Calu3 (cell line): ENCODE measurements around the gene ACOX1. TPM values are rescaled to one million over a fixed set of nuclear protein-coding genes. Genes with fewer than 3 reads are reported as not detected.

ENCODE experiments used
- BruUV-seq: library from RNA; stranded (reverse); fragments of 400-500 nt; replicated peaks from 2 replicates; lab custom pipeline; 2021; lab: Mats Ljungman, UMichigan
- CTCF ChIA-PET: fragments of 300-600 bp; sonication (Branson Sonifier 250); formaldehyde crosslinking; loops from one replicate; lab custom pipeline; 2022; ENCODE audit warnings: antibody characterized with exemption; lab: Charles Lee
- DNase-seq: peaks from one replicate; pipeline ENCODE4 v3.0.0; 2022
- H3K27ac Mint-ChIP-seq: one replicate; pipeline ENCODE4 v1.8.0; 2022; ENCODE audit warnings: mixed read lengths; ENCODE audit not compliant: unreplicated experiment
- H3K27me3 Mint-ChIP-seq: one replicate; pipeline ENCODE4 v1.8.0; 2022; ENCODE audit warnings: mixed read lengths; ENCODE audit not compliant: unreplicated experiment
- H3K36me3 Mint-ChIP-seq: one replicate; pipeline ENCODE4 v1.8.0; 2022; ENCODE audit warnings: mild to moderate bottlenecking, moderate library complexity, mixed read lengths; ENCODE audit not compliant: insufficient read depth, unreplicated experiment
- H3K4me1 Mint-ChIP-seq: one replicate; pipeline ENCODE4 v1.8.0; 2022; ENCODE audit warnings: mild to moderate bottlenecking, low read depth, mixed read lengths; ENCODE audit not compliant: unreplicated experiment
- H3K4me3 Mint-ChIP-seq: one replicate; pipeline ENCODE4 v1.8.0; 2022; ENCODE audit warnings: mild to moderate bottlenecking, low read depth, moderate library complexity, mixed read lengths; ENCODE audit not compliant: unreplicated experiment
- H3K9me3 Mint-ChIP-seq: one replicate; pipeline ENCODE4 v1.8.0; 2022; ENCODE audit warnings: low read depth, mixed read lengths; ENCODE audit not compliant: unreplicated experiment
- intact Hi-C: fragments of 100-400 bp; cut with micrococcal nuclease; formaldehyde crosslinking; loops from one replicate; pipeline ENCODE4 v1.10.0; 2022; ENCODE audit not compliant: unreplicated experiment
- total RNA-seq: library from RNA; stranded (reverse); gene quantifications from 2 replicates; pipeline ENCODE4 v1.2.3, GENCODE V29; 2022
- TF ChIP-seq, protein P1 (sequence below): fragments of 200-600 bp; IDR thresholded peaks from one replicate; pipeline ENCODE4 v1.8.0; 2022; ENCODE audit warnings: antibody characterized with exemption; ENCODE audit not compliant: unreplicated experiment

Gene ACOX1
- total RNA-seq, 1 experiment from 2014 or later = 53.1 TPM

DNA sequence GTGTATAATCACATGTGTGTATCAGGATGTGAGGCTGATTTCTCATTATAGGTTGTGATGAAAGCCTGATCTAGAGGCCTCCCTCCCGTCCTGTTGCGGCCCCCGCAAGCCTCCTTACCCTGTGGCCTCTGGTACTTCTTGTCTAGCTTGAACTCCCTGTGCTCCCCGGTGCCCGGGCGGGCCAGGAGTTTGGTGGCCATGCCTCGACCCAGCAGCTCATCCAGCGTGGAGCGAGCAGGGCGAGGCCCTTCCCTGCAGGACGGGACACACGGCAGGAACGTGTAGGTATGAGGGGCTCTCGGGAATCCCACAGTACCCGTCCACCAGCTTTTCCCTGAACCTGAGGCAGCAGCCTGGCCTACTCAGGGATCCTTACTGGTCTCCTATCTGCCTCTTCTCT is 53.1 kb downstream of the ACOX1 start:
- Mint-ChIP-seq H3K4me1 (no peaks in the 10 kb centered on the region), H3K9me3 (no peaks in the 10 kb centered on the region), H3K4me3 (no peak overlapping the region), H3K36me3 (no peaks in the 10 kb centered on the region), H3K27ac (no peak overlapping the region), H3K27me3 (no peaks in the 10 kb centered on the region)
- TF ChIP-seq, protein P1, sequence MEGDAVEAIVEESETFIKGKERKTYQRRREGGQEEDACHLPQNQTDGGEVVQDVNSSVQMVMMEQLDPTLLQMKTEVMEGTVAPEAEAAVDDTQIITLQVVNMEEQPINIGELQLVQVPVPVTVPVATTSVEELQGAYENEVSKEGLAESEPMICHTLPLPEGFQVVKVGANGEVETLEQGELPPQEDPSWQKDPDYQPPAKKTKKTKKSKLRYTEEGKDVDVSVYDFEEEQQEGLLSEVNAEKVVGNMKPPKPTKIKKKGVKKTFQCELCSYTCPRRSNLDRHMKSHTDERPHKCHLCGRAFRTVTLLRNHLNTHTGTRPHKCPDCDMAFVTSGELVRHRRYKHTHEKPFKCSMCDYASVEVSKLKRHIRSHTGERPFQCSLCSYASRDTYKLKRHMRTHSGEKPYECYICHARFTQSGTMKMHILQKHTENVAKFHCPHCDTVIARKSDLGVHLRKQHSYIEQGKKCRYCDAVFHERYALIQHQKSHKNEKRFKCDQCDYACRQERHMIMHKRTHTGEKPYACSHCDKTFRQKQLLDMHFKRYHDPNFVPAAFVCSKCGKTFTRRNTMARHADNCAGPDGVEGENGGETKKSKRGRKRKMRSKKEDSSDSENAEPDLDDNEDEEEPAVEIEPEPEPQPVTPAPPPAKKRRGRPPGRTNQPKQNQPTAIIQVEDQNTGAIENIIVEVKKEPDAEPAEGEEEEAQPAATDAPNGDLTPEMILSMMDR = no peak
- no peak for DNase-seq
- intact Hi-C loops = no loop called here
- no TSS peak for BruUV-seq
- CTCF ChIA-PET = no interaction called here

DNA sequence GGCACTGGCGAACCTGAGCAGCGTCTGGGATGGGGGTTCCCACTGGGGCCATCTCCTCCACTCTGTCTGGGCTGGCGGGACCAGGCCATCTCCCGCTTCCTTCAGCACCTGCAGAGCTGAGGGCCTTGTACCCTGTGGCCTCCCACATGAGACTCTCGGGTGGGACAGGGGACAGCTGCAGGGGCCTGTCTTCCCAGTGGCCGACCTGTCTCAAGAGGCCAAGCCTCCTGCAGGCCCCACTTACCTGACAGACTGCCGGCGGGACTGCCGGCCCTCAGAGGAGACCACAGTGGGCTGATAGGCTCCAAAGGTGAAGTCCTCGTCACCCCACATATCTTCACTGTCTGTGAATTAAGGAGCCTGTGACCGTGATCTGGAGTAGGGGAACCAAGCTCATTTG is 53.9 kb downstream of the ACOX1 start:
- Mint-ChIP-seq H3K9me3 (no peaks in the 10 kb centered on the region), H3K27ac (no peak overlapping the region), H3K36me3 (no peaks in the 10 kb centered on the region), H3K4me1 (no peaks in the 10 kb centered on the region), H3K27me3 (no peaks in the 10 kb centered on the region), H3K4me3 (no peak overlapping the region)
- BruUV-seq = no TSS peak
- TF ChIP-seq, protein P1 = no peak
- intact Hi-C loops = no loop called here
- DNase-seq = no peak
- CTCF ChIA-PET = no interaction called here

DNA sequence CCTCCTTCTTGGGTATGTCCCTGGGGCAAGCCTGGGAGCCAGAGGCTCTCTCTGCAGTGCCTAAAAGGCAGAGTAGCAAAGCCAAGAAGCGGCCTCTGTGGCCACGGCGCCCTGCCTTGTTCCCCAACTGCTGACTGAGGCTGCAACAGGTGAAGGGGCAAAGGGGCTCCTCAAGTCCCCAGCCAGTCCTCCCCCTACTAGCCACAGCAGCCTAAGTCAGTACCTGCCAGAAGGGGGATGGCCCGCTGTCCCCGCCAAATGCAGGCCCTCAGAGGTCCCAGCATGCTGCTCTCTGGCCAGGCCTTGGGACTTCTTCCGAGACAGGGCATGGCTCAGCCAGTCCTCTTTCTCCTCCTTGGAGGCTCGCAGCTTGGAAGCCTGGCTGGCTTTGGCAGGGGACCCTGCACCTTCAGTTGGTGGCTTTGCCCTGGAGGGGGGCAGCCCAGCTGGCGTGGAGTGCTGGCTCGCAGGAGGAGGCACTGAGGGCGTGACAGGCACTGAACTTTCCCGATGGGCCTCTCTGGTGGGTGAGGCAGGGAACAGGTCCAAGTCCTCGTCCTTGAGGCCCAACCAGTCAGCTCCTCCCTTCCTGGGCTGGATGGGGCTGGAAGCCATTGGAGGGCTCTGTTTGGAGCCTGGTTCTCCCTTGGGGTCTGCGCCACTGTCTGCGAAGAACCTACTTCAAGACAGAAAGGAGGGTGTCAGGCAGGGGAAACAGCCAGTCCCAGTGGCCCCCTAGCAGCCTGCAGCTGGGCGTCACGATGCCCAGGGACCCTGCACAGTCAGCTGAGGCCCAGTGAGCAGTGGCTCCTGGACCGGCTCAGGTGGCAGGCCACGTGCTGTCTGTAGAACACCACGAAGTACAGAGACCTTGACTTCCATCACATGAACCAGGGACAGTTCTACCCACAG is 55.7 kb downstream of the ACOX1 start:
- no peak overlapping the region for H3K4me3 Mint-ChIP-seq
- H3K27me3 Mint-ChIP-seq = no peaks in the 10 kb centered on the region
- no peak overlapping the region for H3K27ac Mint-ChIP-seq
- DNase-seq = no peak
- intact Hi-C loops = no loop called here
- TF ChIP-seq, protein P1 = no peak
- H3K9me3 Mint-ChIP-seq = no peaks in the 10 kb centered on the region
- no peaks in the 10 kb centered on the region for H3K36me3 Mint-ChIP-seq
- no peaks in the 10 kb centered on the region for H3K4me1 Mint-ChIP-seq
- no TSS peak for BruUV-seq
- CTCF ChIA-PET = no interaction called here

DNA sequence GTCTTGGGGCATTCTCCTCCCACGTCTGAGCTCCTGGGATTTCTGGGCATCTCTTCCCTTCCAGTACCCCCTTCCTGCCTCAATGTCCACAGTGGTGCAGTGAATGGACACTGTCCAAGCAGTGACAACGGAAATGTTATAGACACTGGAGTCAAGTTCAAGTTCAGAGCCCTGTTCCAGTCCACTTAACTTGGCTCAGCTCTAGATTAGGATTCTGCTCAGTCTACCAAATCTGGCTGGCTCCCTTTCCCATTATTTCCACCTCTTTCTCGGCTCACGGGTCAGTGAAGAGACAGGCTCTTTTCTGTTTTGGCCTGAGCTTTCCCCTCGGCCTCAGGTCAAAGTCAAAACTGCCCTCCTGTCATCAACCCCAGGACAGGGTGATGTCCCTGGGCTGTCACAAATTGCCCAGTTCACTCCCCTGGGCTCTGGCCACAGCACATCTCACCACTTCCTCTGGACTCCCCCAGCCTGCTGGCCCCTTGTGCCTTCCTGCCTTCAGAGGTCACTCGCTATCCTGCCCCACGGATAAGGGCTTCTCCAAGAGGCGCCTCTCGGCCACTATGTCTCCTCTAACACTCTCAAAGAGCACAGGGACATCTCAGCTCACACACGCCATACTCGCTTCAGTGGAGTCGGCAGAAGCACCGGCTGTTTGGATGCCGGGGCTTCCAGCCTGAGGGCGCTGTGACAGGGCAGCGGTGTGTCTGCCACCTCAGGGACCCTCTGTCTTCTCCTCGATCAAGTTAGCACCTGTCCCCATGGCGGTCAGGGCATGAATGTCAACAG is 56.6 kb downstream of the ACOX1 start:
- Mint-ChIP-seq H3K4me3 (no peak overlapping the region), H3K27ac (no peak overlapping the region), H3K9me3 (no peaks in the 10 kb centered on the region), H3K36me3 (peaks cover under 1% of the 10 kb centered on the region), H3K27me3 (no peaks in the 10 kb centered on the region), H3K4me1 (no peaks in the 10 kb centered on the region)
- CTCF ChIA-PET = no interaction called here
- TF ChIP-seq, protein P1 = no peak
- no TSS peak for BruUV-seq
- no peak for DNase-seq
- intact Hi-C loops = no loop called here
